ENCODE results near the gene PIP5K1B. TPM values are rescaled to one million over a fixed set of nuclear protein-coding genes. Genes with fewer than 3 reads are reported as not detected.
A peak's percentile ranks its signal among the peaks of the same experiment; 100 is the strongest.

Gene PIP5K1B
- total and polyA plus RNA-seq, 2 experiments from 2014 or later = 3.7 to 10.2 TPM

- Histone ChIP-seq H3K4me3 (no peak overlapping the region), H3K4me1 (ENCODE audit: insufficient read depth) (peaks cover 20% of the 10 kb centered on the region), H2AFZ (no peak overlapping the region), H4K20me1 (ENCODE audit: insufficient read depth, poor library complexity, severe bottlenecking) (no peaks in the 10 kb centered on the region), H3K79me2 (peaks cover 18% of the 10 kb centered on the region), H3K4me2 (peak overlapping the region; percentile 52), H3K27me3 (no peaks in the 10 kb centered on the region), H3K9me2 (replicated peaks; ENCODE audit: insufficient read depth) (no peaks in the 10 kb centered on the region), H3K36me3 (replicated peaks; ENCODE audit: insufficient read depth, low read depth) (no peaks in the 10 kb centered on the region), H3K9me3 (ENCODE audit: low read depth) (no peaks in the 10 kb centered on the region), H3K27ac (peak overlapping the region; percentile 25)
- no peak for DNase-seq (ENCODE audit: low spot score)
- TF ChIP-seq EZH2 (IDR thresholded peaks at IDR 0.05; ENCODE audit: borderline replicate concordance) (no peak), CTCF (IDR thresholded peaks at IDR 0.05; ENCODE audit: poor library complexity) (no peak), EZH2phosphoT487 (IDR thresholded peaks at IDR 0.05; ENCODE audit: low read depth, severe bottlenecking, unreplicated experiment) (no peak)
- 27% methylated on average over 2 of the region's 2 CpGs for WGBS (ENCODE audit: low lambda C conversion rate, missing lambda C conversion rate)
These were observed 14.8 kb downstream of the PIP5K1B start for GRCh38 chr9:68719847-68720246.

DNA sequence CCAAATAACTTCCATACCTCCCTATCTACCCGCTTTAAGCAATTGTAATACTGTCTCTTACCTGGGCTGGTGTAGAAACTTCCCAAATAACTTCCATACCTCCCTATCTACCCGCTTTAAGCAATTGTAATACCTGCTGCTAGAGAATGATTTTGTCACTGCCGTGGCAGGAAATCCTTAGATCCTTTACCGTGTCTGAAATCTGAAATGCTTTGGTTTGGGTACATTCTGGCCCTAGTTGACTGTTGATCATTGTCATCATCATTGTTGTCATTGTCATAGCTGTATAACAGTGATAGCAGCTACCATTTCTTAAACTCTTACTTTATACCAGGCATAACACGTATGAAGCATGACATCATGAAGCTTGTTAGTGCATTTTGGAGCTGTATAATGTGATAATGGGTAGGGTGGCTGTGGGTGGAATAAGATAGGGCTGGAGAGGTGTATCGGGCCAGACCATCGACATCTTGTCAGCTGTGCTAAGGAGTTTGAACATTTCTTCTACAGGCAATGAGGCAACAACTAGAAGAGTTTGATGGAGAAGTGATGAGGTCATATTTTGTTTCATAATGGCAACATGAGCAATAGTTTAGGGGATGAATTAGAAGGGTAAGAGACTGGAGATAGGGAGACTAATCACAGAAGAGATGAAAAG lies 15.7 kb downstream of the PIP5K1B start:
- TF ChIP-seq EZH2 (IDR thresholded peaks at IDR 0.05; ENCODE audit: borderline replicate concordance) (no peak), CTCF (IDR thresholded peaks at IDR 0.05; ENCODE audit: poor library complexity) (no peak), EZH2phosphoT487 (IDR thresholded peaks at IDR 0.05; ENCODE audit: low read depth, severe bottlenecking, unreplicated experiment) (no peak)
- no peak for DNase-seq (ENCODE audit: low spot score)
- no peaks in the 10 kb centered on the region for H3K36me3 ChIP-seq (replicated peaks; ENCODE audit: insufficient read depth, low read depth)
- no peaks in the 10 kb centered on the region for H3K9me2 ChIP-seq (replicated peaks; ENCODE audit: insufficient read depth)
- H3K27me3 ChIP-seq = no peaks in the 10 kb centered on the region
- H3K4me1 ChIP-seq (ENCODE audit: insufficient read depth) = peaks cover 20% of the 10 kb centered on the region
- H3K4me2 ChIP-seq = no peak overlapping the region
- peaks cover 24% of the 10 kb centered on the region for H3K79me2 ChIP-seq
- no peaks in the 10 kb centered on the region for H3K9me3 ChIP-seq (ENCODE audit: low read depth)
- no peak overlapping the region for H3K27ac ChIP-seq
- no peaks in the 10 kb centered on the region for H4K20me1 ChIP-seq (ENCODE audit: insufficient read depth, poor library complexity, severe bottlenecking)
- WGBS (ENCODE audit: low lambda C conversion rate, missing lambda C conversion rate) = 92% methylated on average over 7 of the region's 7 CpGs
- H3K4me3 ChIP-seq = no peak overlapping the region
- no peak overlapping the region for H2AFZ ChIP-seq

GRCh38 chr9:68721666-68722330 lies 16.8 kb downstream of the PIP5K1B start:
- DNase-seq (ENCODE audit: low spot score) = no peak
- Histone ChIP-seq H3K9me2 (replicated peaks; ENCODE audit: insufficient read depth) (no peaks in the 10 kb centered on the region), H2AFZ (no peak overlapping the region), H4K20me1 (ENCODE audit: insufficient read depth, poor library complexity, severe bottlenecking) (no peaks in the 10 kb centered on the region), H3K9me3 (ENCODE audit: low read depth) (no peaks in the 10 kb centered on the region), H3K36me3 (replicated peaks; ENCODE audit: insufficient read depth, low read depth) (no peaks in the 10 kb centered on the region), H3K4me2 (no peak overlapping the region), H3K4me3 (no peak overlapping the region), H3K27ac (no peak overlapping the region), H3K4me1 (ENCODE audit: insufficient read depth) (peaks cover 20% of the 10 kb centered on the region), H3K27me3 (no peaks in the 10 kb centered on the region), H3K79me2 (peaks cover 27% of the 10 kb centered on the region)
- TF ChIP-seq EZH2 (IDR thresholded peaks at IDR 0.05; ENCODE audit: borderline replicate concordance) = no peak
- TF ChIP-seq EZH2phosphoT487 (IDR thresholded peaks at IDR 0.05; ENCODE audit: low read depth, severe bottlenecking, unreplicated experiment) = no peak
- no peak for TF ChIP-seq CTCF (IDR thresholded peaks at IDR 0.05; ENCODE audit: poor library complexity)
- 95% methylated on average over 8 of the region's 8 CpGs for WGBS (ENCODE audit: low lambda C conversion rate, missing lambda C conversion rate)

Measured in hepatocyte (in vitro differentiated cells).